Mucosa of descending colon (tissue), 3 donors: ENCODE data around the gene RAB3A. TPM values are rescaled to one million over a fixed set of nuclear protein-coding genes. Genes with fewer than 3 reads are reported as not detected.

Experiments used
- ATAC-seq: fragments of 200-7000 bp; cut with Tn5 transposase; one replicate; pipeline ENCODE4 v1.9.1; 2020; ENCODE audit warnings: mild to moderate bottlenecking, moderate library complexity
- DNase-seq, 3 donors: peaks; one replicate each; pipeline ENCODE4 v3.0.0-alpha.2; 2020
- H3K36me3 ChIP-seq: fragments of 200-600 bp; one replicate; pipeline ENCODE4 v1.8.0; 2021; ENCODE audit warnings: low read depth, mild to moderate bottlenecking
- H3K4me1 ChIP-seq: fragments of 200-600 bp; one replicate; pipeline ENCODE4 v1.8.0; 2021; ENCODE audit warnings: low read depth, mild to moderate bottlenecking
- H3K4me3 ChIP-seq: fragments of 200-600 bp; one replicate; pipeline ENCODE4 v1.8.0; 2021; ENCODE audit warnings: mild to moderate bottlenecking
- H3K9me3 ChIP-seq: fragments of 200-600 bp; one replicate; pipeline ENCODE4 v1.8.0; 2021; ENCODE audit warnings: mild to moderate bottlenecking
- intact Hi-C, 2 donors: fragments of 100-400 bp; cut with DNase I in 1 of 2; cut with micrococcal nuclease in 1 of 2; formaldehyde crosslinking; loops; one replicate each; pipeline versions ENCODE4 v1.11.0 to v1.11.1; 2022; cut with DNase I, micrococcal nuclease
- total RNA-seq, 3 donors: library from RNA; stranded (reverse); fragmentation: NEBNext Ultra II Directional in 2 of 3; extraction: Animal tissue kit (Norgen Biotek cat#: 25700) in 2 of 3; gene quantifications; one replicate each; pipeline versions ENCODE4 v1.2.1 to v1.2.4, GENCODE V29; 2021 to 2023
- TF ChIP-seq, protein P1 (sequence below): fragments of 200-600 bp; IDR thresholded peaks from one replicate; pipeline ENCODE4 v1.8.0; 2022; ENCODE audit warnings: antibody characterized with exemption, mild to moderate bottlenecking
- donor health status: DM: no; HTN: no; CAD: no; lungs with moderate emphysema.
- donor health status: DM: no; HTN: no; CAD: no.
- donor health status: DM: no; HTN: yes; CAD: no.

Gene RAB3A
- total RNA-seq, 3 donors from 2014 or later = 5.7 to 7.6 (median 6.8) TPM

DNA sequence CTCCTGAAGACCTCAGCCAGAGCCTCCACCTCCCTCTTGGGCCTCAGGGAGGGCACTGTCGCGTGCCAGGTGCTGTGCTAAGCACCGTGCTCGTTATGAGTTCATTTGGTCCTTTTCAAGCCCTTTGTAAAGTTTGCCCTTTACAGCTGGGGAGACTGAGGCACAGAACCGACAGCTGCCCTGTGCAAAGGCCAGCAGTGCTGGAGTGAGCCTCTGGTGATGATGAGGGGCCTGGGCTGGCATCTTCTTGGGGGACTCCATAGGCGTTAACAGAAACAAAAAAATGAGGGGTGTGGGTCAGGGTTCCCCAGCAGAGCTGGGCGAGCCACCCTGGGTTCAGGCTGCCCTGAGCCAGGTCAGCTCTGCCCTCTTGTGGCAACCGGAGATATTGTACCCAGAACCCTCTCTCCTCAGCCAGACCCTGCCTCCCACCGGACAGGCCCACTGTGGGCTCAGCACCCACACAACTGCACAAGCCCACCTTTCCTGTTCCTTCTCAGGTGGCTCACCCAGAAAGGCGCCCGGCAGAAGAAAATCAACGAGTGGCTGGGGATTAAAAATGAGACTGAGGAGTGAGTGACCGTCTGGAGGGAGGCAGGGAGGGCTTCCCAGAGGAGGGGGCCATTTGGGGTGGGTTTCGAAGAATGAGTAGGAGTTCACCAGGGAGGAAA, 35.7 kb downstream of the RAB3A start:
- no peak overlapping the region for H3K4me3 ChIP-seq
- ATAC-seq (peak; percentile 68), DNase-seq (peak in 2 of 3 donors; percentile 63 to 66)
- no peaks in the 10 kb centered on the region for H3K4me1 ChIP-seq
- peaks cover 6% of the 10 kb centered on the region for H3K36me3 ChIP-seq
- H3K9me3 ChIP-seq = no peaks in the 10 kb centered on the region
- TF ChIP-seq, protein P1, sequence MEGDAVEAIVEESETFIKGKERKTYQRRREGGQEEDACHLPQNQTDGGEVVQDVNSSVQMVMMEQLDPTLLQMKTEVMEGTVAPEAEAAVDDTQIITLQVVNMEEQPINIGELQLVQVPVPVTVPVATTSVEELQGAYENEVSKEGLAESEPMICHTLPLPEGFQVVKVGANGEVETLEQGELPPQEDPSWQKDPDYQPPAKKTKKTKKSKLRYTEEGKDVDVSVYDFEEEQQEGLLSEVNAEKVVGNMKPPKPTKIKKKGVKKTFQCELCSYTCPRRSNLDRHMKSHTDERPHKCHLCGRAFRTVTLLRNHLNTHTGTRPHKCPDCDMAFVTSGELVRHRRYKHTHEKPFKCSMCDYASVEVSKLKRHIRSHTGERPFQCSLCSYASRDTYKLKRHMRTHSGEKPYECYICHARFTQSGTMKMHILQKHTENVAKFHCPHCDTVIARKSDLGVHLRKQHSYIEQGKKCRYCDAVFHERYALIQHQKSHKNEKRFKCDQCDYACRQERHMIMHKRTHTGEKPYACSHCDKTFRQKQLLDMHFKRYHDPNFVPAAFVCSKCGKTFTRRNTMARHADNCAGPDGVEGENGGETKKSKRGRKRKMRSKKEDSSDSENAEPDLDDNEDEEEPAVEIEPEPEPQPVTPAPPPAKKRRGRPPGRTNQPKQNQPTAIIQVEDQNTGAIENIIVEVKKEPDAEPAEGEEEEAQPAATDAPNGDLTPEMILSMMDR = peak; percentile 51
- intact Hi-C loops = loop anchor here (5.0 to 10.0 kb wide), 2 partner anchors 53 to 56 kb away; no protein-coding TSS in a partner anchor

DNA sequence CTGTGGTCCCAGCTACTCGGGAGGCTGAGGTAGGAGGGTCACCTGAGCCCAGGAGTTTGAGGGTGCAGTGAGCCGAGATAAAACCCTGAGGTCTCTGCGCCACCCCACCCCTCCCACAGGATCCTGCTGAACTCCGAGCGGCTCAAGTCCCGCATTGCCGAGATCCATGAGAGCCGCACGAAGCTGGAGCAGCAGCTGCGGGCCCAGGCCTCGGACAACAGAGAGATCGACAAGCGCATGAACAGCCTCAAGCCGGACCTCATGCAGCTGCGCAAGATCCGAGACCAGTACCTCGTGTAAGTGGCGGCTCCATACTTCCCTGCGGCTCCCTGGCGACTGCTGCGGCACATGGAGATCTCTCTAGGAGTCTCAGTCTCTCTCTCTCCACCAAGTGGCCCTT, 36.8 kb downstream of the RAB3A start:
- DNase-seq (no peak), ATAC-seq (no peak)
- TF ChIP-seq, protein P1 = no peak
- Histone ChIP-seq H3K9me3 (no peaks in the 10 kb centered on the region), H3K36me3 (peaks cover 6% of the 10 kb centered on the region), H3K4me1 (no peaks in the 10 kb centered on the region), H3K4me3 (no peak overlapping the region)
- intact Hi-C loops = loop anchor here (5.0 to 10.0 kb wide), 2 partner anchors 52 to 55 kb away; no protein-coding TSS in a partner anchor

DNA sequence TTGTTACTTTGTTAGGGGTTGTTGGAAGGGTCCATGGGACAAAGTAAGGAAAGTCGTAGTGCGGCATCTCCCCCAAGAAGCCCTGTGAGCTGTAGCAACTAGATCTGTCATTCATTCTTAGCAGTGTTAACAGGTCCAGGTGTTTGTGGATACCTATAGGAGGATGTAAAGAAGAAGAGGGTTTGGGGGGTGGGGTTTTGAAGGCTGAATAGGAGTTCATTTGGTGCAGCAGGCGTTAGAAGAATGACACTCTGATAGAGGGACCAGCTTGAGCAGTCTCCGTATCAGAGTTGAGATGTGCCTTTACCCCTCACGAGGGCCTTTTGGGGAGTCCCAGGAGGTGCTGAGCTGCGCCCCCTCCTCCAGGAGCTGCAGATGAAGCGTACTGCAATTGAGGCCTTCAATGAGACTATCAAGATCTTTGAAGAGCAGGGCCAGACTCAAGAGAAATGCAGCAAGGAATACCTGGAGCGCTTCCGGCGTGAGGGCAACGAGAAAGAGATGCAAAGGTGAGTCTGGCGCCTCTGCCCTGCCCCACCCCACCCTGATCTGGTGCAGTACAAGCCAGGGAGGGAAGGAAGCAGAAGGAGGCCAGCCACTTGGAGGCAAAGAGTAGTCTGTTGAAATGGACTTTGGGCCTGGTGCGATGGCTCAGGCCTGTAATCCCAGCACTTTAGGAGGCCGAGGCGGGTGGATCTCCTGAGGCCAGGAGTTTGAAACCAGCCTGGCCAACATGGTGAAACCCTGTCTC, 37.9 kb downstream of the RAB3A start:
- no peak for ATAC-seq
- Histone ChIP-seq H3K9me3 (no peaks in the 10 kb centered on the region), H3K36me3 (peaks cover 6% of the 10 kb centered on the region), H3K4me3 (no peak overlapping the region), H3K4me1 (peaks cover under 1% of the 10 kb centered on the region)
- no peak for DNase-seq
- TF ChIP-seq, protein P1 = no peak
- intact Hi-C loops = loop anchor here (5.0 to 10.0 kb wide), 2 partner anchors 51 to 54 kb away; no protein-coding TSS in a partner anchor

DNA sequence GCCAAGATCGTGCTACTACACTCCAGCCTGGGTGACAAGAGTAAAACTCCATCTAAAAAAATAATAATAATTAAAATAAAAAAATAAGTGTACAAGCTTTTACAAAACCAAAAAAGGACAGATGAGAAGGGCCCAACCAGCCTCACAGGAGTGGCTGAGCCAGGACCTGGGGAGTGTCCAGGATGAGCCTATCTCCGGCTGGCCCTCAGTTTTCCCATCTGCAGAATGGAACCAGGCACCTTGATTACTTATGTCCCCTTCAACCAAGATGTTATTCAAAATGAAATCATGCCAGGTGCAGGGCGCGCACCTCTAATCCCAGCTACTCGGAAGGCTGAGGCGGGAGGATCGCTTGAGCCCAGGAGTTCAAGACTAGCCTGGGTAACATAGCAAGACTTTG, 39.8 kb downstream of the RAB3A start:
- Histone ChIP-seq H3K4me3 (no peak overlapping the region), H3K36me3 (peaks cover 6% of the 10 kb centered on the region), H3K9me3 (no peaks in the 10 kb centered on the region), H3K4me1 (peaks cover 6% of the 10 kb centered on the region)
- ATAC-seq (no peak), DNase-seq (no peak)
- TF ChIP-seq, protein P1 = no peak
- intact Hi-C loops = loop anchor here in 1 of 2 donors (10.0 kb wide), 1 partner anchor 49 kb away; no protein-coding TSS in a partner anchor

DNA sequence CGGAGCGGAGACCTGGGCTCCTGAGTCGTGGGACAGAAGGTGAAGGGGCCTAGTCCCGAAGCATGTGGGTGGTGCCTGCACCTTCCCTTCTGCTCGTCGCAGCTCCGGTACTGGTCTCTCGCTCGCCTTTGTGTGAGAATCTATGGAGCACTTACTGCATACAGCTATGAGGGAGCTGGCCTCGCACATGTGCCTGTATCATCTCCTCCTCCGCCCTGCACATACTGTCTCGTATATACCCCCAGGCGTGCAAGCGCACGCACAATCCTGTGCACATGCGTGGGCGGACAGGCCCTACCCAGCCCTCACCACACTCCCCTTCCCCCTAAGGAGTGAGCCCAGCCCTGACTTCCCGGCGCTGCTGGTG, 42.2 kb downstream of the RAB3A start:
- ATAC-seq = peak; percentile 1
- TF ChIP-seq, protein P1 = no peak
- no peaks in the 10 kb centered on the region for H3K9me3 ChIP-seq
- intact Hi-C loops = loop anchor here in 1 of 2 donors (10.0 kb wide), 1 partner anchor 47 kb away; no protein-coding TSS in a partner anchor
- peaks cover 6% of the 10 kb centered on the region for H3K36me3 ChIP-seq
- H3K4me3 ChIP-seq = no peak overlapping the region
- peak in 1 of 3 donors; percentile 64 for DNase-seq
- peaks cover 18% of the 10 kb centered on the region for H3K4me1 ChIP-seq
